Omental fat pad (tissue), 4 donors: Measurements from ENCODE around the gene TPBG. TPM values are rescaled to one million over a fixed set of nuclear protein-coding genes. Genes with fewer than 3 reads are reported as not detected.

Experiments
- ATAC-seq: fragments of 150-250 bp; one replicate; pipeline ENCODE4 v1.9.1; 2016; ENCODE audit warnings: mild to moderate bottlenecking, moderate library complexity; ENCODE audit not compliant: low FRiP score
- DNase-seq: peaks from one replicate; pipeline ENCODE4 v3.0.0-alpha.2; 2019; ENCODE audit warnings: low spot score
- CTCF ChIP-seq, 3 donors: fragments of 450-650 bp; IDR thresholded peaks; one replicate each; pipeline ENCODE4 v1.5.1; 2016 to 2017; ENCODE audit warnings: antibody characterized with exemption in 3 of 3, mild to moderate bottlenecking in 3 of 3, moderate library complexity in 2 of 3
- total RNA-seq, 4 donors: library from RNA; depleted of rRNA; stranded (reverse); fragments of >200 nt; gene quantifications; one replicate each; pipeline ENCODE4 v1.1.0, GENCODE V29; 2016

Gene TPBG
- total RNA-seq, 4 donors from 2014 or later, result 15.9 to 46.4 (median 25.3) TPM

DNA sequence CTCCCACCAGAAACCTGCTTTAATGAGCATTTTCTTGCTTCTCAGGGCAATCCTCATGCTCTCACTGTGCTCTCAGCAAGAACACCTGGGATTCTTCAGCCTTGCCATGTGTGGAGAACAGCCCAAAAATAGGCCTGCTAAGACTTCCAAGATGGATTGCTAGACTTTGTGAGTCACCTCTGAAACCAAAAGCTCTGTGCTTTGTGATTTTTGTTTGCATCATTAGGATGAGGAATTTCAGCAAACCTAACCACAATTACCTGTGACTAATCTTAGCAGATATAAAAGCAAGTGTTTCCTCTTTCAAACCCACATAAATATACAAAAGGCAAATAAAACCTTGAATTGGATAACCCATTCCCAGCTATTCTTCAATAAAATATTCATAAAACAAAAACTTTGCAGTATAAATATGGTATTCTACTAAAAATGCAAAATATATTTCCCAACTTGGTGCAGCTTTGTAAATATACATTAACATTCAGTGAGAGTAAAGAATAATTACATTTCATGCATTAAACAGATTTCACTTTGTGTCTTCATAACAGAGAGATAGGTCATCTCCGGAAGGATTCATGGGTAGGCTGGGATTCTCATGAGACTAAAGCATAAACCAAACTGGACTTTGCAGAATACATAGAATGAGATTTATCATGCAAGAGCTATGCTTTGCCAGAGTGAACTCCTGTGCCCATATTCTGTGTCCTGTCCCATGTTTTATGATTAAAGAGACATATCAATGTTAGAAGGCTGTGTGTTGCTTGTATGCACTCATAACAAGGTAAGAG is 33.5 kb downstream of the TPBG start:
- no peak for TF ChIP-seq CTCF (IDR thresholded peaks at IDR 0.05)
- DNase-seq (no peak), ATAC-seq (peak; percentile 92)

GRCh38 chr6:82397962-82398692 is 34.5 kb downstream of the TPBG start:
- DNase-seq (no peak), ATAC-seq (peak; percentile 81)
- no peak for TF ChIP-seq CTCF (IDR thresholded peaks at IDR 0.05)

DNA sequence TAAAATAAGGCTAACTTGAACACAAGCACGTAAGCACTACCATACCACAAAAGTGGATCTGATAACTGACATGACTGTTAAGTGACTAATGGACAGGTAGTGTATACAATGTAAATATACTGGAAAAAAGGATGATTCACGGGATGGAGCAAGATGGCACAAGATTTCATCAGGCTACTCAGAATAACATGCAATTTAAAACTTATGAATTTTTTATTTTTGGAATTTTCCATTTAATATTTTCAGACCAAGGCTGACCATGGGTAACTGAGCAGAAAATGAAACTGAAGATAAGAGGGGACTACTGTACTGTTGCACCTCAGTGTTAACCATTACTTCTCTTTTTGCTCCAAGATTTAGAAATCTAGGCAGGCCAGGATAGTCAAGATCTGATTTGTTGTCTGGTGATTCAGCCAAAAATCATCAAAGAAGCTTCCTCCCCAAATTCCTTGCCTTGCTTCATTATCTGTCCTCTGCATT is 45.4 kb downstream of the TPBG start:
- no peak for TF ChIP-seq CTCF (IDR thresholded peaks at IDR 0.05)
- ATAC-seq (peak; percentile 81), DNase-seq (no peak)

GRCh38 chr6:82410151-82410648 is 46.6 kb downstream of the TPBG start:
- no peak for DNase-seq
- TF ChIP-seq CTCF (IDR thresholded peaks at IDR 0.05), result no peak
- no peak for ATAC-seq

DNA sequence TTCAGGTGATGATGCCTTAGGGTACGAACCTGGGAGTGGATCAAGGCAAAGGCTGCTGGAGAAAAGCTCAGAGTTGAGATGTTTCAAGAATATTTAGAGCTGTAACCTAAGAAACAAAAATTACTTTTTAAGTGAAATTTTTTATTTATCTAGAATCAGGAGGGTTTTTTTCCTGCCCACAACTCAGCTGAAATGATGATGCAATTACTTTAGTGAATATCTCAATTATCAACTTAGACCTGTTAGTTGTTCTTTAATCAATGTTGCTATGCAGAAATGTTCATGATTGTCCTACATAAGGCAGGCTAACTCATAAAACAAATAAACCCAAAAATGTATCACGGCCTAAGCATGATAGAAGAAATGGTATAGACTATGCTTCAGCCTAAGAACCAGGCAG is 50.3 kb downstream of the TPBG start:
- TF ChIP-seq CTCF (IDR thresholded peaks at IDR 0.05), result no peak
- ATAC-seq, result no peak
- DNase-seq, result no peak

DNA sequence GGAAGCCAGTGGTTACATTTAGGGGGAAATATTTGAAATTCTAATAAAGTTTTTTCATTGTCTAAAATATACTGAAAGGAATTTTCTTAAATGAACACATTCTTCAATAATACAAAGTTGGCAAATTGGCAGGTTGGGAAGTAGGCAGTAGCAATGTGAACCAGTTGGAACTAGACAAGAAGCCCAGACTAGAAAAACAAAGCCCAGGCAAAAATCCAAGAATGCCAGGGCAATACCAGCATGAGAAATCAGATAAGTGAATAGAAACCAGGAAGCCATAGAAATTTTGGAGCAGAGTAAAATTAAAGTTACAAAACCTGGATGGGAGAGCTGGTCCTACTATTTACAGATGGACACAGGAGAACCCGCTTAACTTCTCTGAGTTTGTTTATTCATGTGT is 52.2 kb downstream of the TPBG start:
- ATAC-seq, result no peak
- no peak for DNase-seq
- TF ChIP-seq CTCF (IDR thresholded peaks at IDR 0.05), result no peak
